ENCODE data around the gene PLEKHM2.

Gene PLEKHM2

DNA sequence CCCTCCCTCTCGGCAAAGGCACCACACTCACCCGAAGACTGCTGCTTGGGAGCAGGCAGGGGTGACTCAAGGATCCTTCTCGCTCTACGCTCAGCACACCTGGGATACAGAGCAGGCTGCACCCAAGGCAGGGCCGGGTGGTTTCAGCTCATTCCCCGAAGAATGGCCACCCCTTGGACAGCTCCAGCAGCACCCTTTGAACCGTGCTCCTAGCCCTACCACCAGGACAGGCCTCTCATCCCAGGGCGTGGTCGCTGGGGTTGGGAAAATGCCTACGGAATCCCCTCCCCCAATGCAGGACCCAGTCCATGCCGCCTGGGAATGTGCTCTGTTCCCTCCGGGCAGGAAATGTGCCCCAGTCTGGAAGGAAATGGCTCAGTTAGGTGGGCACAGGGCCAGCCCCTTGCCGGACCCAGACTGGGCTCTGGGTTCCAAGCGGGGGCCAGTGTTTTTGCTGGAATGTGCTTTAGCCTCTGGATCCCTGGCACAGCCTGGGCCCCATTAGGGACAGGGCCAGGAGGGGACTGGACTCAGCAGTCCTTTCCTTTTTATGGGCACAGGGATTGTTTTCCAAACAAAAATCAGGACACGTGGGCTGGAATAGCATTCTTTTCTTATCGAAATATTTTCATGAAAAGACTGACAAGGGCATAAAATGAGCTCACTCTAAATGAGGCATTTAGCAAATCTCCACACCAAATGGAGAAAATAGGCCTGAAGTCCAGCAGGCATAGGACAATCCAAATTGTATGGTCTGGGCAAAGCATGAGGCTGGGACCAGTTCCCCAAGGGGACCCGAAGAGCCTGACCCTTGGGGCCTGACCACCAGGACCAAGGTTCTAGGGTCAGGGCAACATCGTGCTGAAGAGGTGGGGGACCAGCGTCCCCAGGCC is 65.5 kb downstream of the PLEKHM2 start:
- TF ChIP-seq CTCF (IDR thresholded peaks at IDR 0.05): no peak

GRCh38 chr1:15750924-15751323 is 66.8 kb downstream of the PLEKHM2 start:
- TF ChIP-seq CTCF (IDR thresholded peaks at IDR 0.05): no peak

- no peak for TF ChIP-seq CTCF (IDR thresholded peaks at IDR 0.05)
Observed at GRCh38 chr1:15751717-15752116, 67.6 kb downstream of the PLEKHM2 start.

GRCh38 chr1:15753776-15754175 is 69.7 kb downstream of the PLEKHM2 start:
- no peak for TF ChIP-seq CTCF (IDR thresholded peaks at IDR 0.05)

- TF ChIP-seq CTCF (IDR thresholded peaks at IDR 0.05): no peak
Observed at GRCh38 chr1:15755021-15755645, 71.0 kb downstream of the PLEKHM2 start.

- TF ChIP-seq CTCF (IDR thresholded peaks at IDR 0.05): no peak
Observed at GRCh38 chr1:15755646-15756040, 71.5 kb downstream of the PLEKHM2 start.

GRCh38 chr1:15756143-15757015 is 72.3 kb downstream of the PLEKHM2 start:
- TF ChIP-seq CTCF (IDR thresholded peaks at IDR 0.05): no peak

All from LNCAP (cell line).